Activated CD8-positive, alpha-beta memory T cell treated with anti-CD3 and anti-CD28 coated beads for 4 hours (primary cell): ENCODE results near the gene ZNF575.
A peak's percentile ranks its signal among the peaks of the same experiment; 100 is the strongest.
"Not testable (repeated sequence)": the region's sequence is repeated elsewhere in the genome, so short reads cannot be mapped to it uniquely, and the experiment has no call there.

ENCODE experiments used
- DNase-seq, 2 donors: peaks; one replicate each; pipeline ENCODE4 v3.0.0-alpha.2; 2020; ENCODE audit warnings: low read depth in 2 of 2

Gene ZNF575

DNA sequence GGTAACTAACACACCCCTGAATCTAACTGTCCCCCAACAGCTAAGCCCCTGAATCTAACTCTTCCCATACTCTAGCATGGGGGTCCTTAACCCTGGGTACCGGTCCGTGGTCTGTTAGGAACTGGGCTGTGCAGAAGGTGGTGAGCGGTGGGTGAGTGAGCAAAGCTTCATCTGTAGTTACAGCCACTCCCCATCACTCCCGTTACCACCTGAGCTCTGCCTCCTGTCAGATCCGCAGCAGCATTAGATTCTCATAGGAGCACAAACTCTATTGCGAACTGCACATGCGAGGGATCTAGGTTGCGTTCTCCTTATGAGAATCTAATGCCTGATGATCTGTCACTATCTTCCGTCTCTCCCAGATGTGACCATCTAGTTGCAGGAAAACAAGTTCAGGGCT, 22.3 kb upstream of the ZNF575 start:
- DNase-seq: no peak

DNA sequence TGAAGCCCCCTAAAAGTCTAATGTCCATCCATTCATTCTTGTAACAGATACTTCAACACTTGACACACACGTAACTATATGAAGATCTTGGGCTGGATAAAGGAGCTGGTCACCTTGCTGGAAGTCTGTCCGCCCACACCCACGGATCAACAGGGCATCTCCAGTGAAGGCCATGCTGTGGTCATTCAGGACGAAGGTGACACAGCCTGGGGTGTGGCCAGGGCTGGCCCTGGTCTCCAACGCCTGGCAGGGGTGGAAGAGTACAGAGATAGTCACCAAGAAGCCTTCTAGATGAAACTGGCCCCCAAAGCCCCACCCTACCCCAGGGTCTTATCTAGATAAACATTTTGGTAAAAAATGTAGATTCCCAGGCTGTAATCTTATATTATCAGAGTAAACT, 21.7 kb upstream of the ZNF575 start:
- DNase-seq: no peak

DNA sequence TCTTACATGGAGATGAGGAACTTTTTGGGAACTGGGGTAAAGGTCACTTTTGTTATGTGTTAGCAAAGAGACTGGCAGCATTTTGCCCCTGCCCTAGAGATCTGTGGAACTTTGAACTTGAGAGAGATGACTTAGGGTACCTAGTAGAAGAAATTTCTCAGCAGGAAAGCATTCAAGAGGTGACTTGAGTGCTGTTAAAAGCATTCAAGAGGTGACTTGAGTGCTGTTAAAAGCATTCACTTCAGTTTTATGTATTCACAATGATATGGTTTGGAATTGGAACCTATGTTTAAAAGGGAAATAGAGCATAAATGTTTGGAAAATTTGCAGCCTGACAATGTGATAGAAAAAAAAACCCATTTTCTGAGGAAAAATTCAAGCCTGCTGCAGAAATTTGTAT, 20.6 kb upstream of the ZNF575 start:
- DNase-seq: not testable (repeated sequence)

DNA sequence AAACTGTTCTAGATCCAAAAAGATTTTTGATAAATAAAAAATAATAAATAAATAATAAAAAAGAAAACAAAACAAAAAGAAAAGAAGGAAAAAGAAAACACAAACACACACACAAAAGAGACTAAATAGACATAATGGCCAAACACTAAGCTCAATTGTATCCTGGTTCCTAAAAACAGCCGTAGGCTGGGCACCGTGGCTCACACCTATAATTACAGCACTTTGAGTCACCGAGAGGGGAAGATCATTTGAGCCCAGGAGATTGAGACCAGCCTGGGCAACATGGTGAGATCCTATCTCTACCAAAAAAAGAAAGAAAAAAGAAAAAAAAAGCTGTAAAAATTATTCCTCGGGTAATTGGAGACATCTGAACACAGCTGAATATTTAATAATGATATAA, 14.9 kb upstream of the ZNF575 start:
- DNase-seq: no peak

- peak; percentile 58 to 67 for DNase-seq
Measured at GRCh38 chr19:43519436-43520088, 13.4 kb upstream of the ZNF575 start.

DNA sequence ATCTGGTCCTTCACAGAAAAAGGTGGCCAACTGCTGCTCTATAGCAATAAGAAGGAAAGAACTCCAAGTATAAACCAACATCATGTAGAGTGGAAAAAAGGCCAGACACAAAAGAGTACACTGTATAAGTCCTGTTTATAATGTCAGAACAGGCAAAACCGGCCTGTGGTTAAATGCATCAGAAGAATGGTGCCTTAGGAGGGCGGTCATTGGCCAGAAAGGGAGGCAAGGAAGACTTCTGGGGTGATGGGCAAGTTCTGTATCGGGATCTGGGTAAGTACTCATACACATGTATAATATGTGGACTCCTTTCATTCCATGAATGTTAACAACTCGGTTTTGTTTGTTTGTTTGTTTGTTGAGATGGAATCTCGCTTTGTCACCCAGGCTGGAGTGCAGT, 10.1 kb upstream of the ZNF575 start:
- DNase-seq: no peak

GRCh38 chr19:43523696-43524095, 9.3 kb upstream of the ZNF575 start:
- not testable (repeated sequence) for DNase-seq

DNA sequence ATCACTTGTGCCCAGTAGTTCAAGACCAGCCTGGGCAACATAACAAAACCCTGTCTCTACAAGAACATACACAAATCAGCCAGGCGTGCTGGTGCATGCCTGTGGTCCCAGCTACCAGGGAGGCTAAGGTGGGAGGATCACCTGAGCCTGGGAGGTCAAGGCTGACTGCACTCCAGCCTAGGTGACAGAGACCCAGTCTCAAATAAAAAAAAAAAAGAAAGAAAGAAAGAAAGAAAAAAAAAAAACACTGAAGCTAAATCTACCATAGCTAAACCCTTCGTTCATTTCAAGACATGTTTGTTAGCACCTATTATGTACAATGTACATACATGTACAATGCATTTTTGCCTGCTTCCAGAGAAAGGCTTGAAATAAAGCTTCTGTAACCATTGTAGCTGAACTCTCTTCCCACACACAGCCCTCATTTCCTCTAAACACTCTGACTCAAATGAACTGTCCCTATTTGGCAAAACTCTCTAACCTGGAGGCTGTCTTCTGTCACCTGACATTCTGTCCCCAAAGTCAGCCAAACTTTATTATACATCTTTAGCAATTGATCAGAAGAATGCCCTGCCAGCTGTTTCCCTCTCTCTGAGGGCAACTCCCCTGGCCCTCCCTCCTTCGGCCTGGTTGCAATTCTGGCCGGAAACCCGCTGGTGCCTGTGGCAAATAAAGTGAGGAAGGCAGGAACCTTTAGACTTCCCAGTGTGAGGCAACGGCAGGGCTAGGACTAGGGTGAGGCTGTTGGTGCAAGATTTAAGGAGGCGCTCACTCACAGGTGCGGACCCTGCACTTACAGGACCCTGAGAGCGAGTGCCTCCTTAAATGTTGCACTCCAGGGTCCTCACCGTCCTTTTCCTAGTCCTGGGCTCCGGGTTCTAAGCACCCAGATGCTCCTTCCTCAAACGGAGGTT, 7.8 kb upstream of the ZNF575 start:
- DNase-seq: no peak

GRCh38 chr19:43525836-43526771, 6.9 kb upstream of the ZNF575 start:
- DNase-seq: no peak

- peak; percentile 44 to 55 for DNase-seq
Measured at GRCh38 chr19:43526884-43527859, 5.8 kb upstream of the ZNF575 start, which contains the start of gene ETHE1. Gene ETHE1, minus strand, starts transcription at chr19:43527201. Its CDS starts 24 bp downstream, at chr19:43527177.

GRCh38 chr19:43527860-43528622, 4.9 kb upstream of the ZNF575 start:
- no peak for DNase-seq

GRCh38 chr19:43532571-43532961, 422 bp upstream of the ZNF575 start:
- no peak for DNase-seq

- DNase-seq: peak; percentile 85 to 89
Measured at GRCh38 chr19:43533546-43534304, 737 bp downstream of the ZNF575 start.

- no peak for DNase-seq
Measured at GRCh38 chr19:43534305-43534815, 1.4 kb downstream of the ZNF575 start.

- DNase-seq: no peak
Measured at GRCh38 chr19:43534816-43535761, 2.1 kb downstream of the ZNF575 start.

- no peak for DNase-seq
Measured at GRCh38 chr19:43538922-43539321, 5.9 kb downstream of the ZNF575 start.

- DNase-seq: no peak
Measured at GRCh38 chr19:43540381-43540780, 7.4 kb downstream of the ZNF575 start.
